OCI-M1 (cell line): Measurements from ENCODE around the gene SERPINC1.
"Not testable (repeated sequence)": the region's sequence is repeated elsewhere in the genome, so short reads cannot be mapped to it uniquely, and the experiment has no call there.

Source experiments
- DNase-seq: peaks from one replicate; lab custom pipeline; 2025; lab: John Stamatoyannopoulos, UW

Gene SERPINC1

DNA sequence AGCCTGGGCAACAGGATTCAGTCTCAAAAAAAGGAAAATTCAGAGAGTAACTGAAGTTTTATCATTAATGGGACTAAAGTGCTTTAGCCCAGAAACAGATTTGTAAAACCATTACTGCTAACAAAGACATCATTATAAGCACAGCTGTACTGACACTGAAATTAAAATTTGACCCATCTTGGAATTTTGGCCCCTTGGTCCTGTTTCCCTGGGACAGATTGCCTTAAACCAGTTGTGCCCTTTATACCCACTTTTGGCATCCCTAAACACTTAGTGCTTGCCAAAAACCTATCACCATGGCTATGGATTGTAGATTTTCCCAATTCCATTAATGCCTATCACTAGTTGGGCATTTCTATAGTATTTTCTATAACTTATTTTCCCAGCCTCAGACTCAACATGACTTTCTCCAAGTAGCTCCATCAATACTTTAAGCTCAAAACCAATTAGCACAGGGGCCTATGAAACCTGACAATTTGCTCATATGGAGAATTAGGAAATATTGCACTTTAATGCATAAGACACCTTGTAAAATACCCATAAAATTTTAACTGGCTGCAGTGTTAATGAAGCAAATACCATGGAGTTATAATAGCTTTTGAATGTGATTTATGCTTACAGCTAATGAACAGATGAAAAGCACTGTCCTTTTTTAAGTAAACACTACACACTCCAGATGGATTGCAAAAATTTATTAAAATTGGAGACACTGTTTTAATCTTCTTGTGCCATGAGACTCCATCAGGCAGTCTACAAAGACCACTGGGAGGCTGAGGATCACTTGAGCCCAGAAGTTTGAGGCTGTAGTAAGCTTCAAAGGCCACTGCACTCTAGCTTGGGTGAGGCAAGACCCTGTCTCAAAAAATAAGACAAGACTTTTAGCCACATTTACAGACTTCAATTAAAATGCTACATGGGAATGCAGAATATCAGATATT lies 53.6 kb downstream of the SERPINC1 start:
- peak; percentile 37 for DNase-seq

DNA sequence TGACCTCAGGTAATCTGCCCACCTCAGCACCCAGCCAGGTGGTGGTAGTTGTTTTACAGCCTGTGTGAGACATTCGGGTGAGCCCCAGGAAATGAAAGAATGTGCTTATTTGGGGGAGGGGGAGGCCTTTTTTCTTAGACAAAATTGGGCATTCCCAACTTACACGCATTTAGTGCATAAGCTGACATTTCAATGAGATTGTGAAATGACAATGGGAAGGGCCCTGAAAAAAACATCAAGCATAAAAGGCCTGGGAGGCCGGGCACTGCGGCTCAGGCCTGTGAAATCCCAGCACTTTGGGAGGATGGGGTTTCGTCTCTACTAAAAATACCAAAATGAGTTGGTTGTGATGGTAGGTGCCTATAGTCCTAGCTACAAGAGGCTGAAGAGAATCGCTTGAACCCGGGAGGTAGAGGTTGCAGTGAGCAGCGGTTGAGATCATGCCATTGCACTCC lies 54.3 kb downstream of the SERPINC1 start:
- DNase-seq = peak; percentile 42

DNA sequence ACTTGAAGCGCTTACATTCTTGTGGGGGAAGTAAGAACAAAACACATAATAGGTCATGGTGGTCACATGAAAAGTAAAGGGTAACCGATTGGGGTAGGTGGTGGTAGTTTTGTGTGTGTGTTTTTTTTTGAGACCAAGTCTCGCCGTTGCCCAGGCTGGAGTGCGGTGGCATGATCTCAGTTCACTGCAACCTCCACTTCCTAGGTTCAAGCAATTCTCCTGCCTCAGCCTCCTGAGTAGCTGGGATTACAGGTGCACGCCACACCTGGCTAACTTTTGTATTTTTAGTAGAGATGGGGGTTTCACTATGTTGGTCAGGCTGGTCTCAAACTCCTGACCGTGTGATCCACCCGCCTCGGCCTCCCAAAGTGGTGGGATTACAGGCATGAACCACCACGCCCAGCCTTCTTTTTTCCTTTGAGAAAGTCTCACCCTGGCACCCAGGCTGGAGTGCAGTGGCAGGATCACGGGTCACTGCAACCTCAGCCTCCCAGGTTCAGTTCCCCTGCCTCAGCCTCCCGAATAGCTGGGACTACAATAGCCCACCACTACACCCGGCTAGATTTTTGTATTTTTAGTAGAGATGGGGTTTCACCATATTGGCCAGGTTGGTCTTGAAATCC lies 54.9 kb downstream of the SERPINC1 start:
- DNase-seq = not testable (repeated sequence)

DNA sequence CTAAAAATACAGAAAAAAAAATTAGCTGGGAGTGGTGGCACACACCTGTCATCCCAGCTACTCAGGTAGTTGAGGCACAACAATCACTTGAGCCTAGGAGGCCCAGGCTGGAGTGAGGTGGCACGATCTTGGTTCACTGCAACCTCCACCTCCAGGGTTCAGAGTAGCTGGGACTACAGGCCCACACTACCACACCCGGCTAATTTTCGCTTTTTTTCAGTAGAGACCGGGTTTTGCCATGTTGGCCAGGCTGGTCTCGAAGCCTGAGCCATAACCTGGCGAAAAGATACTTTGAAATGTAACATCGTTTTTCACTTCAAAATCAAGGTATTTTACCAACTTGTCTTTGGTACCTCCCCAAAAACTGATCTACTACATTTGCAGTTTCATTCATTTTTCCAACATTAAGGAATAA lies 55.4 kb downstream of the SERPINC1 start:
- DNase-seq = no peak

DNA sequence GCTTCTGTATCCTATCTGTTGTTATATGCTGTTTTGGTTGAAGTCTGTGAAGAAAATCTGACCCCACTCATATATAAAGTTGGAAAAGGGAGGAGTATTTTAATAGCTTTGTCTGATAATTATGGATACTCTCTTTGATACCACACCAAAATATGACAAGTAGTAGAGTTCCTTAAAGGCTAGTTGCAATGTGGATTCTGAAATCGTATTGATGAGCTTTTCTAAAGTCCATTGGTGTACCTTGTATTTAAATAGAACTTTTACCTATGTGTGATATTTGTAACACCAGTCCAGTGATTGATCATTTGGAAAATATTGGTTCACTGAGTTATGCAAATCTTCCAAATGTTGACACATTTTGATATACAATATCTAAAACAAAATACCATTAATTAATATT lies 57.1 kb downstream of the SERPINC1 start:
- no peak for DNase-seq

DNA sequence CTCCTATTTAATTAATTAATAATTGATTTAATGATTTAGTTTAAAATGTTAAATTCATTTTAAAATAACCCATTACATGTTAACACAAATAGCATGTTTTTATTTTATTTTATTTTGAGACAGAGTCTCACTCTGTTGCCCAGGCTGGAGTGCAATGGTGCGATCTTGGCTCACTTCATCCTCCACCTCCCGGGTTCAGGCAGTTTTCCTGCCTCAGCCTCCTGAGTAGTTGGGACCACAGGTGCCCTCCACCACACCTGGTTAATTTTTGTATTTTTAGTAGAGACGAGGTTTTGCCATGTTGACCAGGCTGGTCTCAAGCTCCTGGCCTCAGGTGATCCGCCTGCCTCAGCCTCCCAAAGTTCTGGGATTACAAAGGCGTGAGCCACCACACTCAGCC lies 57.6 kb downstream of the SERPINC1 start:
- DNase-seq = not testable (repeated sequence)

DNA sequence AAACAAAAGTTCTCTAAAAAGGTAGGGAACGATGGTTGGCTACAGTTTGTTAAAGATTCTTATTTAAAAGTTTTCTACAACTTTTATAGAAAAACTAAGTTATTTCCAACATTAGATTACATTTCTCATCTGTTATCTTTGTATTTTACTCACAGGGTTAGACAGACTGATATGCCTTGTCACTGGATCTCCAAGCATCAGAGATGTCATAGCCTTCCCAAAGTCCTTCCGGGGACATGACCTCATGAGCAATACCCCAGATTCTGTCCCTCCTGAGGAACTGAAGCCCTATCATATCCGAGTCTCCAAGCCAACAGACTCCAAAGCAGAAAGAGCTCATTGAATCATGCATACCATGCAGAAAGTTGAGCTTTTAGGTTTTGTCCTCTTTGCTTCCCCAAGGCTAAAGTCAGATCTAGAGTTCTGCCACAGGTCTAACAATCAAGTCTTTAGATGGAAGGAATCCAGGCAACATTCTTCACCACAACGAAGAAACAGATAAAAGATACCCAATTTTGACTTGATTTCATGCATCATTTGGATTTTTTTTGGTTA lies 59.7 kb downstream of the SERPINC1 start:
- no peak for DNase-seq

DNA sequence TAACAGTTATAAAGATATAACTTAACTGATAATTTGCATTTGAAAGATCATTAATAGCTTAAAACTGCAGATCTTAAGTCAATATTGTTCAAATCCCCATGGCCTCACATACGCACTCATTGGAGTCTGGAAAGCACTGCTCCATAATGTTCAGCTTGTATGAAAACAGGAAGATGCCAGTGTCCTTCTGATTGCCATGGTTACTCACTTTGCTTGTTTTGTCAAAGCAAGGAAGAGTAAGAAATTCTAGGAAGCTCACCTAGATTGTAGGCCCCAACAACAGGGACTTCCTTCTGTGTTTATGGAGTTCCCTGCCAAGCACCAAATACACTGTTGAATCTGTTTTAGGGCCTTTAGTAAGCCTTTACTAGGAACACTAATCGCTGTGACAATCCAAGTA lies 60.2 kb downstream of the SERPINC1 start:
- DNase-seq = no peak

DNA sequence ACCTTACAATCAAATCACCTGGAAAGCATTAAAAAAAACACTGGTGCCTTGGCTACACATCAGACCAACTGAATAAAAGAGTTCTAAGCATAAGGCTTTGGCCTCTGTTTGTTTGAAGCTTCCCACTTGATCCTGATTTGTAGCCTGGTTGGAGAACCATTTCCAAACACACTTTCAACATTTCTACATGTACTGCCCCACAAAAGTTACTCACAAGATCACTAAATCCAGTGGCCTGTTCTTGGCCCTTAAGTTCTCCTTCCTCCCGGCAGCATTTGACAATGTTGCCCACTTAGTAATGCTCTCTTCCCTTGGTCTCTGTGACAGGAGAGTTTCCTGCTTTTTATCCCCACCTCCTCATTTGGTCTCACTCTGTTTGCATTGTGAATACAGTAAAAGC lies 61.1 kb downstream of the SERPINC1 start:
- no peak for DNase-seq
